ENCODE measurements around the gene CRKL.

CRKL gene

GRCh38 chr22:20964090-20964798, 47.0 kb downstream of the CRKL start:
- TF ChIP-seq, protein P1, sequence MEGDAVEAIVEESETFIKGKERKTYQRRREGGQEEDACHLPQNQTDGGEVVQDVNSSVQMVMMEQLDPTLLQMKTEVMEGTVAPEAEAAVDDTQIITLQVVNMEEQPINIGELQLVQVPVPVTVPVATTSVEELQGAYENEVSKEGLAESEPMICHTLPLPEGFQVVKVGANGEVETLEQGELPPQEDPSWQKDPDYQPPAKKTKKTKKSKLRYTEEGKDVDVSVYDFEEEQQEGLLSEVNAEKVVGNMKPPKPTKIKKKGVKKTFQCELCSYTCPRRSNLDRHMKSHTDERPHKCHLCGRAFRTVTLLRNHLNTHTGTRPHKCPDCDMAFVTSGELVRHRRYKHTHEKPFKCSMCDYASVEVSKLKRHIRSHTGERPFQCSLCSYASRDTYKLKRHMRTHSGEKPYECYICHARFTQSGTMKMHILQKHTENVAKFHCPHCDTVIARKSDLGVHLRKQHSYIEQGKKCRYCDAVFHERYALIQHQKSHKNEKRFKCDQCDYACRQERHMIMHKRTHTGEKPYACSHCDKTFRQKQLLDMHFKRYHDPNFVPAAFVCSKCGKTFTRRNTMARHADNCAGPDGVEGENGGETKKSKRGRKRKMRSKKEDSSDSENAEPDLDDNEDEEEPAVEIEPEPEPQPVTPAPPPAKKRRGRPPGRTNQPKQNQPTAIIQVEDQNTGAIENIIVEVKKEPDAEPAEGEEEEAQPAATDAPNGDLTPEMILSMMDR (IDR thresholded peaks at IDR 0.05; ENCODE audit: extremely low read depth, missing control alignments), result no peak
- no peak for DNase-seq (ENCODE audit: low spot score)

GRCh38 chr22:20964799-20965103, 47.5 kb downstream of the CRKL start:
- no peak for DNase-seq (ENCODE audit: low spot score)
- TF ChIP-seq, protein P1 (IDR thresholded peaks at IDR 0.05; ENCODE audit: extremely low read depth, missing control alignments), result no peak

GRCh38 chr22:20965104-20965887, 48.1 kb downstream of the CRKL start:
- TF ChIP-seq, protein P1 (IDR thresholded peaks at IDR 0.05; ENCODE audit: extremely low read depth, missing control alignments), result no peak
- DNase-seq (ENCODE audit: low spot score), result no peak

GRCh38 chr22:20965888-20966855, 49.0 kb downstream of the CRKL start:
- no peak for DNase-seq (ENCODE audit: low spot score)
- TF ChIP-seq, protein P1 (IDR thresholded peaks at IDR 0.05; ENCODE audit: extremely low read depth, missing control alignments), result no peak

GRCh38 chr22:20966883-20967696, 49.9 kb downstream of the CRKL start, which contains the start of gene AIFM3:
Gene AIFM3, plus strand, starts transcription at chr22:20967255. Its CDS starts 690 bp downstream, at chr22:20967945.
- DNase-seq (ENCODE audit: low spot score), result no peak
- TF ChIP-seq, protein P1 (IDR thresholded peaks at IDR 0.05; ENCODE audit: extremely low read depth, missing control alignments), result no peak

DNA sequence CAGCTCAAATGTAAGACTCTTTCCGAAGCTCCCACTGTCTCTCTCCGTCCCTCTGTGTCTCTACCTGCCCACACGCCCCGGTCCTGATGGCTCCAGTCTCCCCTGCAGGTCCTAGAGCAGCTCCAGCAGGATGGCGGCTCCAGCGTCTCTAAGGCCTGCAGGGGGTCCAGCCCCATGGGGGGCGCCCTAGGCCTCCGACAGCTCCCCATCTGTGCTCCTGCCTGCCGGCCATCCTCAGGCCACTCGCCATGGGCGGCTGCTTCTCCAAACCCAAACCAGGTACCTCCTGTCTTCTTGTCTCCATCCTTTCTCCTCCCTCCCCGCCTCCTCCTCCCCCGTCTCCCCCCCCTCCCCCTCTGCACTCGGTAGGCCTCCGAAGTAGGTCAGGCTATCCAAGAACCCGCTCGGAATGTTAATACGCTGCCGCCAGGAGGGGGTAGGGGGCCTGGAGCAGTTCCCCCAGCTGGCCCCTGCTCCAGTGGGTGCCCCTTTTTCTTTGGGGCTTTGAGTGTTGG, 50.5 kb downstream of the CRKL start:
- TF ChIP-seq, protein P1 (IDR thresholded peaks at IDR 0.05; ENCODE audit: extremely low read depth, missing control alignments), result no peak
- DNase-seq (ENCODE audit: low spot score), result no peak

All from GM20000 (cell line).